GM12878 (cell line): ENCODE results near the gene CD151. TPM values are rescaled to one million over a fixed set of nuclear protein-coding genes. Genes with fewer than 3 reads are reported as not detected.

Experiments used
- ATAC-seq: fragments of 200-7000 bp; cut with Tn5 transposase; 3 replicates; pipeline ENCODE4 v1.9.1; 2020; ENCODE audit warnings: mild to moderate bottlenecking, moderate library complexity
- BruUV-seq: library from RNA; stranded (reverse); fragments of 400-500 nt; replicated peaks from 2 replicates; lab custom pipeline; 2021; lab: Mats Ljungman, UMichigan
- CTCF ChIA-PET: fragments of 300-600 bp; sonication (Branson Sonifier 250); formaldehyde crosslinking; extraction: SDS; loops from one replicate; lab custom pipeline; 2021; ENCODE audit warnings: inconsistent platforms; lab: Yijun Ruan, JAX
- POLR2A ChIA-PET: fragments of 350-600 bp; formaldehyde crosslinking; extraction: SDS; loops from one replicate; lab custom pipeline; 2021; ENCODE audit warnings: inconsistent platforms; lab: Charles Lee
- RAD21 ChIA-PET: fragments of 300-600 bp; sonication (Branson Sonifier 250); formaldehyde crosslinking; loops from one replicate; lab custom pipeline; 2023; ENCODE audit warnings: antibody characterized with exemption; ENCODE audit not compliant: unreplicated experiment; lab: Charles Lee
- SMC1A ChIA-PET: fragments of 300-600 bp; sonication (Branson Sonifier 250); formaldehyde crosslinking; loops from one replicate; lab custom pipeline; 2023; ENCODE audit not compliant: unreplicated experiment, uncharacterized antibody; lab: Charles Lee
- DNase-seq: peaks from one replicate; pipeline ENCODE4 v3.0.0-alpha.2; 2011; ENCODE audit warnings: low read depth, low spot score
- FAIRE-seq: peaks from 3 replicates; lab custom pipeline; 2011; peaks lifted over from hg19 to GRCh38; lab: Jason Lieb, UNC
- H2AFZ ChIP-seq: 2 replicates; pipeline ENCODE4 v1.6.0; 2011; ENCODE audit warnings: low read depth, low read length, control low read depth; ENCODE audit not compliant: control insufficient read depth
- H3K27ac ChIP-seq: 2 replicates; pipeline ENCODE4 v1.5.1; 2011; ENCODE audit warnings: control low read depth; ENCODE audit not compliant: control insufficient read depth, insufficient read depth
- H3K27me3 ChIP-seq, 2 experiments: replicated peaks in 1 of 2; 2 replicates each; pipeline versions ENCODE4 v1.6.0 to v1.6.1; 2011; ENCODE audit warnings: low read length in 1 of 2; ENCODE audit not compliant: control insufficient read depth in 2 of 2, insufficient read depth in 2 of 2
- H3K36me3 ChIP-seq, 2 experiments: 2 replicates each; pipeline ENCODE4 v1.5.1; 2011; ENCODE audit warnings: low read length in 1 of 2; ENCODE audit not compliant: control insufficient read depth in 2 of 2, insufficient read depth in 2 of 2
- H3K4me1 ChIP-seq: 2 replicates; pipeline ENCODE4 v1.6.1; 2011; ENCODE audit warnings: mild to moderate bottlenecking, low read length, moderate library complexity, mixed read lengths; ENCODE audit not compliant: control insufficient read depth, insufficient read depth
- H3K4me2 ChIP-seq: 2 replicates; pipeline ENCODE4 v1.6.0; 2011; ENCODE audit warnings: control low read depth; ENCODE audit not compliant: control insufficient read depth, insufficient read depth
- H3K4me3 ChIP-seq: fragments of 200-600 bp; sonication (generic); 2 replicates; pipeline ENCODE4 v1.5.1; 2016
- H3K79me2 ChIP-seq: 2 replicates; pipeline ENCODE4 v1.6.0; 2011; ENCODE audit warnings: low read length; ENCODE audit not compliant: control insufficient read depth, insufficient read depth
- H3K9ac ChIP-seq: 2 replicates; pipeline ENCODE4 v1.8.0; 2011; ENCODE audit warnings: low read length, control low read depth, mixed read lengths; ENCODE audit not compliant: control insufficient read depth, insufficient read depth
- H3K9me3 ChIP-seq: replicated peaks from 3 replicates; pipeline ENCODE4 v1.5.1; 2011; ENCODE audit warnings: mild to moderate bottlenecking, low read length; ENCODE audit not compliant: control insufficient read depth, insufficient read depth
- H4K20me1 ChIP-seq: 2 replicates; pipeline ENCODE4 v1.6.0; 2011; ENCODE audit not compliant: control insufficient read depth, insufficient read depth
- BACH1 ChIP-seq: fragments of 450-650 bp; IDR thresholded peaks from 2 replicates; pipeline ENCODE4 v1.6.1; 2017; ENCODE audit warnings: mild to moderate bottlenecking, borderline replicate concordance
- CBFB ChIP-seq: IDR thresholded peaks from 2 replicates; pipeline ENCODE4 v1.6.1; 2016; ENCODE audit warnings: antibody characterized with exemption, low read depth
- EGR1 ChIP-seq, 2 experiments: IDR thresholded peaks; 1 replicate in 1 of 2; 2 replicates in 1 of 2; pipeline ENCODE4 v1.6.1; 2011 to 2012; ENCODE audit warnings: low read depth in 2 of 2, low read length in 2 of 2, borderline replicate concordance in 1 of 2, mild to moderate bottlenecking in 1 of 2, moderate library complexity in 1 of 2
- MTA2 ChIP-seq: fragments of 450-650 bp; IDR thresholded peaks from 2 replicates; pipeline ENCODE4 v1.6.1; 2016; ENCODE audit warnings: low read depth, mild to moderate bottlenecking, moderate library complexity
- RFX5 ChIP-seq: IDR thresholded peaks from 2 replicates; pipeline ENCODE4 v1.6.1; 2011; ENCODE audit warnings: low read depth, low read length, improper control_type of control experiment
- SUZ12 ChIP-seq: fragments of 200-600 bp; sonication (generic); IDR thresholded peaks from one replicate; pipeline ENCODE4 v1.6.1; 2018; ENCODE audit warnings: antibody characterized with exemption, mild to moderate bottlenecking; ENCODE audit not compliant: unreplicated experiment
- TBL1XR1 ChIP-seq: IDR thresholded peaks from 2 replicates; pipeline ENCODE4 v1.6.1; 2012; ENCODE audit warnings: low read depth, low read length, improper control_type of control experiment
- TCF7 ChIP-seq: IDR thresholded peaks from 2 replicates; pipeline ENCODE4 v1.6.1; 2014; ENCODE audit warnings: antibody characterized with exemption, borderline replicate concordance
- WGBS: methylation state at CpG from one replicate; pipeline ENCODE4 v1.1.6; 2016; ENCODE audit warnings: low lambda C conversion rate; ENCODE audit not compliant: insufficient replicate concordance, insufficient coverage; ENCODE audit errors: missing lambda C conversion rate; 5-methylcytosine and 5-hydroxymethylcytosine counted together
- in situ Hi-C: fragments of 300-500 bp; cut with MboI; formaldehyde crosslinking; loops from 9 replicates; pipeline ENCODE4 v1.14.3; 2018; ENCODE audit warnings: mixed read lengths
- intact Hi-C: fragments of 100-400 bp; cut with micrococcal nuclease; formaldehyde crosslinking; loops from one replicate; pipeline ENCODE4 v1.14.2; 2022; ENCODE audit not compliant: unreplicated experiment
- polyA plus RNA-seq, 11 experiments: library from polyadenylated mRNA; depleted of rRNA in 4 of 11; unstranded in 6 of 11; stranded (reverse) in 5 of 11; fragments of >200 nt; fragmentation: Nextera tagmentation in 4 of 11; fragmentation: Illumina TruSeq in 1 of 11; extraction: Ambion mirVana in 4 of 11; extraction: Trizol in 1 of 11; gene quantifications; 1 replicate in 1 of 11; 2 replicates in 10 of 11; pipeline versions ENCODE4 v1.2.1 to v1.2.3, GENCODE V29; 2011 to 2016; ENCODE audit warnings: inconsistent platforms in 2 of 11, missing spikeins in 2 of 11, low read depth in 1 of 11
- total RNA-seq, 4 experiments: library from RNA; depleted of rRNA in 3 of 4; stranded (reverse); fragments of >200 nt in 3 of 4; fragmentation: Illumina TruSeq in 1 of 4; extraction: Trizol in 1 of 4; gene quantifications; 2 replicates each; pipeline versions ENCODE4 v1.2.1 to v1.2.3, GENCODE V29; 2013 to 2021
- TF ChIP-seq, protein P1 (sequence below): fragments of 450-650 bp; IDR thresholded peaks from 2 replicates; pipeline ENCODE4 v1.6.1; 2018; ENCODE audit warnings: borderline replicate concordance, mild to moderate bottlenecking; ENCODE audit not compliant: partially characterized antibody
- TF ChIP-seq, protein P2 (sequence below): IDR thresholded peaks from 2 replicates; pipeline ENCODE4 v1.6.1; 2011; ENCODE audit warnings: borderline replicate concordance, low read depth, mild to moderate bottlenecking, moderate library complexity, mixed read lengths, low read length; ENCODE audit not compliant: insufficient read depth; ENCODE audit errors: extremely low read length
- TF ChIP-seq, protein P3 (sequence below): fragments of 450-650 bp; formaldehyde crosslinking; IDR thresholded peaks from 2 replicates; pipeline ENCODE4 v1.4.0; 2022; ENCODE audit warnings: mild to moderate bottlenecking, moderate library complexity

The CD151 gene
- total and polyA plus RNA-seq, 10 of the 15 experiments (the other 5 are each of a cell fraction or from before 2014, with no cell fraction given), result 0.52 to 41.7 (median 14.7) TPM

DNA sequence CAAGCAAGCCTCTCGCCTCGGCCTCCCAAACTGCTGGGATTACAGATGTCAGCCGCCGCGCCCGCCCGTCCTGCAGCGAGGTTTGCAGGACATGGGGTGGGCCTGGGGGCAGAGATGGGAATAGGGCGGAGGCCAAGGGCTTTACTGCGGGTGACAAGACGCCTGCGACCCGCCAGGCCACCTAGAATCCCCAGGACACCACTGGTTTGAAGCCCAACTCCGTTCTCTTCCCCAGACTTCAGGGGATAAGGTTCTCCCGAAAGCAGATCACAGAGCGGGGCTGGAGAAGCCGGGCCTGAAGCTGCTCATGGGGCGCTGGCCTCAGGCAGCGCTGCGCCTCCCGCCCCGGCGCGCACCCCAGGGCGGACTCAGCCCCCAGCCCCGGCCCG lies 9.2 kb downstream of the CD151 start:
- RAD21 ChIA-PET, result no interaction called here
- ATAC-seq (peak; percentile 50), DNase-seq (no peak), FAIRE-seq (no peak)
- in situ Hi-C loops, result loop anchor here (10.0 kb wide), 2 partner anchors 213 to 1013 kb away; partner anchors contain the start of gene LSP1
- Histone ChIP-seq H3K4me2 (peak overlapping the region; percentile 95), H3K79me2 (peaks cover 20% of the 10 kb centered on the region), H3K4me1 (peaks cover 15% of the 10 kb centered on the region), H2AFZ (peak overlapping the region; percentile 98), H3K27me3 (no peaks in the 10 kb centered on the region), H3K4me3 (peak overlapping the region; percentile 96), H3K27ac (peak overlapping the region; percentile 90), H4K20me1 (no peaks in the 10 kb centered on the region; the same call in 1 of the 2 replicates), H3K9me3 (no peaks in the 10 kb centered on the region), H3K36me3 (peaks cover 0 to 25% of the 10 kb centered on the region in 2 experiments; a peak in 2 of 4 replicates), H3K9ac (peak overlapping the region; percentile 91)
- POLR2A ChIA-PET, result interaction anchor here (4.0 kb wide), 1 partner anchor 12 kb away, joined by 21 read pairs; no protein-coding TSS in a partner anchor
- intact Hi-C loops, result loop anchor here (5.0 kb wide), 1 partner anchor 70 kb away; the partner anchor contains the start of gene CHID1
- no peak for TF ChIP-seq TBL1XR1
- TF ChIP-seq, protein P1, sequence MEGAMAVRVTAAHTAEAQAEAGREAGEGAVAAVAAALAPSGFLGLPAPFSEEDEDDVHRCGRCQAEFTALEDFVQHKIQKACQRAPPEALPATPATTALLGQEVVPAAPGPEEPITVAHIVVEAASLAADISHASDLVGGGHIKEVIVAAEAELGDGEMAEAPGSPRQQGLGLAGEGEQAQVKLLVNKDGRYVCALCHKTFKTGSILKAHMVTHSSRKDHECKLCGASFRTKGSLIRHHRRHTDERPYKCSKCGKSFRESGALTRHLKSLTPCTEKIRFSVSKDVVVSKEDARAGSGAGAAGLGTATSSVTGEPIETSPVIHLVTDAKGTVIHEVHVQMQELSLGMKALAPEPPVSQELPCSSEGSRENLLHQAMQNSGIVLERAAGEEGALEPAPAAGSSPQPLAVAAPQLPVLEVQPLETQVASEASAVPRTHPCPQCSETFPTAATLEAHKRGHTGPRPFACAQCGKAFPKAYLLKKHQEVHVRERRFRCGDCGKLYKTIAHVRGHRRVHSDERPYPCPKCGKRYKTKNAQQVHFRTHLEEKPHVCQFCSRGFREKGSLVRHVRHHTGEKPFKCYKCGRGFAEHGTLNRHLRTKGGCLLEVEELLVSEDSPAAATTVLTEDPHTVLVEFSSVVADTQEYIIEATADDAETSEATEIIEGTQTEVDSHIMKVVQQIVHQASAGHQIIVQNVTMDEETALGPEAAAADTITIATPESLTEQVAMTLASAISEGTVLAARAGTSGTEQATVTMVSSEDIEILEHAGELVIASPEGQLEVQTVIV, result no peak
- TF ChIP-seq TCF7, result no peak
- no peak for TF ChIP-seq RFX5
- TF ChIP-seq EGR1 (IDR thresholded peaks at IDR 0.05; ENCODE audit: borderline replicate concordance in 1 of 2, low read depth in 2 of 2, low read length in 2 of 2), result no peak
- TF ChIP-seq, protein P2, sequence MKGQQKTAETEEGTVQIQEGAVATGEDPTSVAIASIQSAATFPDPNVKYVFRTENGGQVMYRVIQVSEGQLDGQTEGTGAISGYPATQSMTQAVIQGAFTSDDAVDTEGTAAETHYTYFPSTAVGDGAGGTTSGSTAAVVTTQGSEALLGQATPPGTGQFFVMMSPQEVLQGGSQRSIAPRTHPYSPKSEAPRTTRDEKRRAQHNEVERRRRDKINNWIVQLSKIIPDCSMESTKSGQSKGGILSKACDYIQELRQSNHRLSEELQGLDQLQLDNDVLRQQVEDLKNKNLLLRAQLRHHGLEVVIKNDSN, result no peak
- TF ChIP-seq BACH1, result no peak
- TF ChIP-seq, protein P3, sequence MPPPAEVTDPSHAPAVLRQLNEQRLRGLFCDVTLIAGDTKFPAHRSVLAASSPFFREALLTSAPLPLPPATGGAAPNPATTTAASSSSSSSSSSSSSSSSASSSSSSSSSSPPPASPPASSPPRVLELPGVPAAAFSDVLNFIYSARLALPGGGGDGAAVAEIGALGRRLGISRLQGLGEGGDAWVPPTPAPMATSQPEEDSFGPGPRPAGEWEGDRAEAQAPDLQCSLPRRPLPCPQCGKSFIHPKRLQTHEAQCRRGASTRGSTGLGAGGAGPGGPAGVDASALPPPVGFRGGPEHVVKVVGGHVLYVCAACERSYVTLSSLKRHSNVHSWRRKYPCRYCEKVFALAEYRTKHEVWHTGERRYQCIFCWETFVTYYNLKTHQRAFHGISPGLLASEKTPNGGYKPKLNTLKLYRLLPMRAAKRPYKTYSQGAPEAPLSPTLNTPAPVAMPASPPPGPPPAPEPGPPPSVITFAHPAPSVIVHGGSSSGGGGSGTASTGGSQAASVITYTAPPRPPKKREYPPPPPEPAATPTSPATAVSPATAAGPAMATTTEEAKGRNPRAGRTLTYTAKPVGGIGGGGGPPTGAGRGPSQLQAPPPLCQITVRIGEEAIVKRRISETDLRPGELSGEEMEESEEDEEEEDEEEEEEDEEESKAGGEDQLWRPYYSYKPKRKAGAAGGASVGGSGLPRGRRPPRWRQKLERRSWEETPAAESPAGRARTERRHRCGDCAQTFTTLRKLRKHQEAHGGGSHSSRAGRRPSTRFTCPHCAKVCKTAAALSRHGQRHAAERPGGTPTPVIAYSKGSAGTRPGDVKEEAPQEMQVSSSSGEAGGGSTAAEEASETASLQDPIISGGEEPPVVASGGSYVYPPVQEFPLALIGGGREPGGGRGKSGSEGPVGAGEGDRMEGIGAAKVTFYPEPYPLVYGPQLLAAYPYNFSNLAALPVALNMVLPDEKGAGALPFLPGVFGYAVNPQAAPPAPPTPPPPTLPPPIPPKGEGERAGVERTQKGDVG, result no peak
- no peak for TF ChIP-seq CBFB
- no peak for TF ChIP-seq MTA2
- TF ChIP-seq SUZ12, result no peak
- SMC1A ChIA-PET, result interaction anchor here (1.4 kb wide), 1 partner anchor 22 kb away, joined by 5 read pairs; no protein-coding TSS in a partner anchor
- CTCF ChIA-PET, result no interaction called here
- TSS peak; percentile 78 for BruUV-seq
- WGBS, result under 1% methylated on average over 24 of the region's 27 CpGs
